WTC11 (cell line): ENCODE results near the gene SPEM1. TPM values are rescaled to one million over a fixed set of nuclear protein-coding genes. Genes with fewer than 3 reads are reported as not detected.

Experiments
- CBFB ChIP-seq: sonication (generic); formaldehyde crosslinking; IDR thresholded peaks from 2 replicates; pipeline ENCODE4 v1.8.1; 2022; ENCODE audit warnings: mild to moderate bottlenecking, low read depth, missing genetic modification reagents
- CREB1 ChIP-seq: sonication (generic); formaldehyde crosslinking; IDR thresholded peaks from 2 replicates; pipeline ENCODE4 v1.8.0; 2023; ENCODE audit warnings: mild to moderate bottlenecking, missing genetic modification reagents
- CREM ChIP-seq: sonication (generic); formaldehyde crosslinking; IDR thresholded peaks from 2 replicates; pipeline ENCODE4 v1.8.1; 2022; ENCODE audit warnings: mild to moderate bottlenecking, missing genetic modification reagents, moderate library complexity
- EMX1 ChIP-seq: fragments of 250-450 bp; sonication (Bioruptor Pico); IDR thresholded peaks from 2 replicates; pipeline ENCODE4 v1.8.0; 2021; ENCODE audit warnings: mild to moderate bottlenecking
- ESRRA ChIP-seq: sonication (generic); formaldehyde crosslinking; IDR thresholded peaks from 2 replicates; pipeline ENCODE4 v1.8.1; 2022; ENCODE audit warnings: mild to moderate bottlenecking, missing genetic modification reagents, borderline replicate concordance
- FOXJ3 ChIP-seq: sonication (generic); formaldehyde crosslinking; IDR thresholded peaks from 2 replicates; pipeline ENCODE4 v1.9.0; 2021; ENCODE audit warnings: missing genetic modification reagents, mild to moderate bottlenecking, borderline replicate concordance
- FOXP1 ChIP-seq: sonication (generic); formaldehyde crosslinking; IDR thresholded peaks from 2 replicates; pipeline ENCODE4 v1.8.0; 2022; ENCODE audit warnings: missing genetic modification reagents, mild to moderate bottlenecking, moderate library complexity, borderline replicate concordance
- GRHL2 ChIP-seq: fragments of 250-450 bp; sonication (Bioruptor Pico); IDR thresholded peaks from 2 replicates; pipeline ENCODE4 v1.8.0; 2022; ENCODE audit warnings: mild to moderate bottlenecking, moderate library complexity; ENCODE audit not compliant: insufficient replicate concordance, severe bottlenecking
- KAT7 ChIP-seq: sonication (generic); formaldehyde crosslinking; IDR thresholded peaks from 2 replicates; pipeline ENCODE4 v1.8.1; 2023; ENCODE audit warnings: missing genetic modification reagents, mild to moderate bottlenecking, borderline replicate concordance
- NFYB ChIP-seq: sonication (generic); formaldehyde crosslinking; conservative IDR thresholded peaks from 2 replicates; pipeline ENCODE4 v1.8.0; 2022; ENCODE audit warnings: low read depth, missing genetic modification reagents
- NR1H2 ChIP-seq: sonication (generic); formaldehyde crosslinking; IDR thresholded peaks from 2 replicates; pipeline ENCODE4 v1.9.0; 2021; ENCODE audit warnings: mild to moderate bottlenecking, moderate library complexity, missing genetic modification reagents
- RORB ChIP-seq: fragments of 250-450 bp; sonication (Bioruptor Pico); IDR thresholded peaks from 2 replicates; pipeline ENCODE4 v1.9.0; 2021; ENCODE audit warnings: mild to moderate bottlenecking
- TP53 ChIP-seq: sonication (generic); formaldehyde crosslinking; IDR thresholded peaks from 2 replicates; pipeline ENCODE4 v1.8.1; 2023; ENCODE audit warnings: mild to moderate bottlenecking, missing genetic modification reagents
- ZNF121 ChIP-seq: sonication (generic); formaldehyde crosslinking; IDR thresholded peaks from 2 replicates; pipeline ENCODE4 v1.8.0; 2023; ENCODE audit warnings: missing genetic modification reagents
- ZNF138 ChIP-seq: sonication (generic); formaldehyde crosslinking; conservative IDR thresholded peaks from 2 replicates; pipeline ENCODE4 v1.8.1; 2022; ENCODE audit warnings: mild to moderate bottlenecking, moderate library complexity, missing genetic modification reagents
- ZNF263 ChIP-seq: sonication (generic); formaldehyde crosslinking; IDR thresholded peaks from 2 replicates; pipeline ENCODE4 v1.8.1; 2022; ENCODE audit warnings: low read depth, mild to moderate bottlenecking, moderate library complexity, missing genetic modification reagents
- ZNF317 ChIP-seq: sonication (generic); formaldehyde crosslinking; IDR thresholded peaks from 2 replicates; pipeline ENCODE4 v1.8.1; 2023; ENCODE audit warnings: low read depth, mild to moderate bottlenecking, moderate library complexity, missing genetic modification reagents, borderline replicate concordance
- total RNA-seq: library from RNA; stranded (reverse); gene quantifications from 3 replicates; pipeline ENCODE4 v1.2.3, GENCODE V29; 2021
- TF ChIP-seq, protein P1 (sequence below): sonication (generic); formaldehyde crosslinking; IDR thresholded peaks from 2 replicates; pipeline ENCODE4 v1.8.0; 2022; ENCODE audit warnings: mild to moderate bottlenecking, missing genetic modification reagents
- TF ChIP-seq, protein P2 (sequence below): sonication (generic); formaldehyde crosslinking; IDR thresholded peaks from 2 replicates; pipeline ENCODE4 v1.8.1; 2022; ENCODE audit warnings: missing genetic modification reagents, borderline replicate concordance
- TF ChIP-seq, protein P3 (sequence below): sonication (generic); formaldehyde crosslinking; IDR thresholded peaks from 2 replicates; pipeline ENCODE4 v1.8.0; 2022; ENCODE audit warnings: mild to moderate bottlenecking, missing genetic modification reagents
- TF ChIP-seq, protein P4 (sequence below): sonication (generic); formaldehyde crosslinking; IDR thresholded peaks from 2 replicates; pipeline ENCODE4 v1.8.0; 2023; ENCODE audit warnings: missing genetic modification reagents
- TF ChIP-seq, protein P5 (sequence below): sonication (generic); formaldehyde crosslinking; IDR thresholded peaks from 2 replicates; pipeline ENCODE4 v1.8.1; 2023; ENCODE audit warnings: mild to moderate bottlenecking, missing genetic modification reagents, borderline replicate concordance
- TF ChIP-seq, protein P6 (sequence below): sonication (generic); formaldehyde crosslinking; IDR thresholded peaks from 2 replicates; pipeline ENCODE4 v1.8.0; 2022; ENCODE audit warnings: mild to moderate bottlenecking, missing genetic modification reagents
- TF ChIP-seq, protein P7 (sequence below): sonication (generic); formaldehyde crosslinking; conservative IDR thresholded peaks from 2 replicates; pipeline ENCODE4 v1.8.1; 2023; ENCODE audit warnings: mild to moderate bottlenecking, low read depth, missing genetic modification reagents, moderate library complexity

The SPEM1 gene
- total RNA-seq, 1 experiment from 2014 or later = 0.35 TPM

DNA sequence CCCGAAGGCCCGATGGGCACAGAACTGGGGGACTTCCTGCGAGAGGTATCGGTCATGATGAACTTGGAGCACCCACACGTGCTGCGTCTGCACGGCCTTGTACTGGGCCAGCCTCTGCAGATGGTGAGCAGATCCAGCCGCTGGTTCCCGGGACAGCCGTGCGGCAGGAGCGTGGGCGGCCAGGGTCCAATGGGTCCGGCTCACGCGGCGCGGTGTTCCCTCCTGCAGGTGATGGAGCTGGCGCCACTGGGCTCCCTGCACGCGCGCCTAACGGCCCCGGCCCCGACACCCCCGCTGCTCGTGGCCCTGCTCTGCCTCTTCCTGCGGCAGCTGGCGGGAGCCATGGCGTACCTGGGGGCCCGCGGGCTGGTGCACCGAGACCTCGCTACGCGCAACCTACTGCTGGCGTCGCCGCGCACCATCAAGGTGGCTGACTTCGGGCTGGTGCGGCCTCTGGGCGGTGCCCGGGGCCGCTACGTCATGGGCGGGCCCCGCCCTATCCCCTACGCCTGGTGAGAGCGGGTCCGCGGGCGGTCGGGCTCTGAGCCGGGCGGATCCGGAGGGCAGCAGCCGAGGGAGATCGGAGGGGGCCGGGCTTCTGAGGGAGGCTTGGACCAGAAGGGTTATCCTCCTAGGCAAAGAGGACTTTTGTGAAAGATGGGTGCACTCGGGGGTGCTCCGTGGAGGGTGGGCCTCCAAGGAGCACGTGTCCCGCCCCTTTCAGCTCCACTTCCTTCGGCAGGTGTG is 36.2 kb upstream of the SPEM1 start (continued):
- TF ChIP-seq CREM (CRISPR knock-in tag) = peak; percentile 87
- no peak for TF ChIP-seq GRHL2 (CRISPR knock-in tag)
- no peak for TF ChIP-seq KAT7 (CRISPR knock-in tag)
- TF ChIP-seq ZNF121 (CRISPR knock-in tag) = no peak
- no peak for TF ChIP-seq RORB (CRISPR knock-in tag)
- no peak for TF ChIP-seq NR1H2 (CRISPR knock-in tag)
- TF ChIP-seq, protein P1, sequence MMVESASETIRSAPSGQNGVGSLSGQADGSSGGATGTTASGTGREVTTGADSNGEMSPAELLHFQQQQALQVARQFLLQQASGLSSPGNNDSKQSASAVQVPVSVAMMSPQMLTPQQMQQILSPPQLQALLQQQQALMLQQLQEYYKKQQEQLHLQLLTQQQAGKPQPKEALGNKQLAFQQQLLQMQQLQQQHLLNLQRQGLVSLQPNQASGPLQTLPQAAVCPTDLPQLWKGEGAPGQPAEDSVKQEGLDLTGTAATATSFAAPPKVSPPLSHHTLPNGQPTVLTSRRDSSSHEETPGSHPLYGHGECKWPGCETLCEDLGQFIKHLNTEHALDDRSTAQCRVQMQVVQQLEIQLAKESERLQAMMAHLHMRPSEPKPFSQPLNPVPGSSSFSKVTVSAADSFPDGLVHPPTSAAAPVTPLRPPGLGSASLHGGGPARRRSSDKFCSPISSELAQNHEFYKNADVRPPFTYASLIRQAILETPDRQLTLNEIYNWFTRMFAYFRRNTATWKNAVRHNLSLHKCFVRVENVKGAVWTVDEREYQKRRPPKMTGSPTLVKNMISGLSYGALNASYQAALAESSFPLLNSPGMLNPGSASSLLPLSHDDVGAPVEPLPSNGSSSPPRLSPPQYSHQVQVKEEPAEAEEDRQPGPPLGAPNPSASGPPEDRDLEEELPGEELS (CRISPR knock-in tag) = peak; percentile 78; the same call in 1 of the 2 replicates
- TF ChIP-seq, protein P2, sequence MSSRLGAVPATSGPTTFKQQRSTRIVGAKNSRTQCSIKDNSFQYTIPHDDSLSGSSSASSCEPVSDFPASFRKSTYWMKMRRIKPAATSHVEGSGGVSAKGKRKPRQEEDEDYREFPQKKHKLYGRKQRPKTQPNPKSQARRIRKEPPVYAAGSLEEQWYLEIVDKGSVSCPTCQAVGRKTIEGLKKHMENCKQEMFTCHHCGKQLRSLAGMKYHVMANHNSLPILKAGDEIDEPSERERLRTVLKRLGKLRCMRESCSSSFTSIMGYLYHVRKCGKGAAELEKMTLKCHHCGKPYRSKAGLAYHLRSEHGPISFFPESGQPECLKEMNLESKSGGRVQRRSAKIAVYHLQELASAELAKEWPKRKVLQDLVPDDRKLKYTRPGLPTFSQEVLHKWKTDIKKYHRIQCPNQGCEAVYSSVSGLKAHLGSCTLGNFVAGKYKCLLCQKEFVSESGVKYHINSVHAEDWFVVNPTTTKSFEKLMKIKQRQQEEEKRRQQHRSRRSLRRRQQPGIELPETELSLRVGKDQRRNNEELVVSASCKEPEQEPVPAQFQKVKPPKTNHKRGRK = no peak
- TF ChIP-seq TP53 (CRISPR knock-in tag) = 0 out of 2 replicates have a peak, but pooled peaks have one; percentile 36
- TF ChIP-seq, protein P3, sequence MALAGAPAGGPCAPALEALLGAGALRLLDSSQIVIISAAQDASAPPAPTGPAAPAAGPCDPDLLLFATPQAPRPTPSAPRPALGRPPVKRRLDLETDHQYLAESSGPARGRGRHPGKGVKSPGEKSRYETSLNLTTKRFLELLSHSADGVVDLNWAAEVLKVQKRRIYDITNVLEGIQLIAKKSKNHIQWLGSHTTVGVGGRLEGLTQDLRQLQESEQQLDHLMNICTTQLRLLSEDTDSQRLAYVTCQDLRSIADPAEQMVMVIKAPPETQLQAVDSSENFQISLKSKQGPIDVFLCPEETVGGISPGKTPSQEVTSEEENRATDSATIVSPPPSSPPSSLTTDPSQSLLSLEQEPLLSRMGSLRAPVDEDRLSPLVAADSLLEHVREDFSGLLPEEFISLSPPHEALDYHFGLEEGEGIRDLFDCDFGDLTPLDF = no peak
- TF ChIP-seq EMX1 = no peak
- no peak for TF ChIP-seq FOXP1 (CRISPR knock-in tag)
- TF ChIP-seq, protein P4, sequence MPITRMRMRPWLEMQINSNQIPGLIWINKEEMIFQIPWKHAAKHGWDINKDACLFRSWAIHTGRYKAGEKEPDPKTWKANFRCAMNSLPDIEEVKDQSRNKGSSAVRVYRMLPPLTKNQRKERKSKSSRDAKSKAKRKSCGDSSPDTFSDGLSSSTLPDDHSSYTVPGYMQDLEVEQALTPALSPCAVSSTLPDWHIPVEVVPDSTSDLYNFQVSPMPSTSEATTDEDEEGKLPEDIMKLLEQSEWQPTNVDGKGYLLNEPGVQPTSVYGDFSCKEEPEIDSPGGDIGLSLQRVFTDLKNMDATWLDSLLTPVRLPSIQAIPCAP = no peak
- TF ChIP-seq, protein P5, sequence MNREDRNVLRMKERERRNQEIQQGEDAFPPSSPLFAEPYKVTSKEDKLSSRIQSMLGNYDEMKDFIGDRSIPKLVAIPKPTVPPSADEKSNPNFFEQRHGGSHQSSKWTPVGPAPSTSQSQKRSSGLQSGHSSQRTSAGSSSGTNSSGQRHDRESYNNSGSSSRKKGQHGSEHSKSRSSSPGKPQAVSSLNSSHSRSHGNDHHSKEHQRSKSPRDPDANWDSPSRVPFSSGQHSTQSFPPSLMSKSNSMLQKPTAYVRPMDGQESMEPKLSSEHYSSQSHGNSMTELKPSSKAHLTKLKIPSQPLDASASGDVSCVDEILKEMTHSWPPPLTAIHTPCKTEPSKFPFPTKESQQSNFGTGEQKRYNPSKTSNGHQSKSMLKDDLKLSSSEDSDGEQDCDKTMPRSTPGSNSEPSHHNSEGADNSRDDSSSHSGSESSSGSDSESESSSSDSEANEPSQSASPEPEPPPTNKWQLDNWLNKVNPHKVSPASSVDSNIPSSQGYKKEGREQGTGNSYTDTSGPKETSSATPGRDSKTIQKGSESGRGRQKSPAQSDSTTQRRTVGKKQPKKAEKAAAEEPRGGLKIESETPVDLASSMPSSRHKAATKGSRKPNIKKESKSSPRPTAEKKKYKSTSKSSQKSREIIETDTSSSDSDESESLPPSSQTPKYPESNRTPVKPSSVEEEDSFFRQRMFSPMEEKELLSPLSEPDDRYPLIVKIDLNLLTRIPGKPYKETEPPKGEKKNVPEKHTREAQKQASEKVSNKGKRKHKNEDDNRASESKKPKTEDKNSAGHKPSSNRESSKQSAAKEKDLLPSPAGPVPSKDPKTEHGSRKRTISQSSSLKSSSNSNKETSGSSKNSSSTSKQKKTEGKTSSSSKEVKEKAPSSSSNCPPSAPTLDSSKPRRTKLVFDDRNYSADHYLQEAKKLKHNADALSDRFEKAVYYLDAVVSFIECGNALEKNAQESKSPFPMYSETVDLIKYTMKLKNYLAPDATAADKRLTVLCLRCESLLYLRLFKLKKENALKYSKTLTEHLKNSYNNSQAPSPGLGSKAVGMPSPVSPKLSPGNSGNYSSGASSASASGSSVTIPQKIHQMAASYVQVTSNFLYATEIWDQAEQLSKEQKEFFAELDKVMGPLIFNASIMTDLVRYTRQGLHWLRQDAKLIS (CRISPR knock-in tag) = 0 out of 2 replicates have a peak, but pooled peaks have one; percentile 70
- TF ChIP-seq CREB1 (CRISPR knock-in tag) = peak; percentile 49; the same call in 1 of the 2 replicates
- no peak; the same call in 1 of the 2 replicates for TF ChIP-seq ESRRA
- TF ChIP-seq FOXJ3 = no peak
- 0 out of 2 replicates have a peak, but pooled peaks have one; percentile 27 for TF ChIP-seq ZNF317
- TF ChIP-seq, protein P6, sequence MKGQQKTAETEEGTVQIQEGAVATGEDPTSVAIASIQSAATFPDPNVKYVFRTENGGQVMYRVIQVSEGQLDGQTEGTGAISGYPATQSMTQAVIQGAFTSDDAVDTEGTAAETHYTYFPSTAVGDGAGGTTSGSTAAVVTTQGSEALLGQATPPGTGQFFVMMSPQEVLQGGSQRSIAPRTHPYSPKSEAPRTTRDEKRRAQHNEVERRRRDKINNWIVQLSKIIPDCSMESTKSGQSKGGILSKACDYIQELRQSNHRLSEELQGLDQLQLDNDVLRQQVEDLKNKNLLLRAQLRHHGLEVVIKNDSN = peak; percentile 54; the same call in 1 of the 2 replicates
- TF ChIP-seq NFYB (CRISPR knock-in tag) = no peak
- TF ChIP-seq, protein P7, sequence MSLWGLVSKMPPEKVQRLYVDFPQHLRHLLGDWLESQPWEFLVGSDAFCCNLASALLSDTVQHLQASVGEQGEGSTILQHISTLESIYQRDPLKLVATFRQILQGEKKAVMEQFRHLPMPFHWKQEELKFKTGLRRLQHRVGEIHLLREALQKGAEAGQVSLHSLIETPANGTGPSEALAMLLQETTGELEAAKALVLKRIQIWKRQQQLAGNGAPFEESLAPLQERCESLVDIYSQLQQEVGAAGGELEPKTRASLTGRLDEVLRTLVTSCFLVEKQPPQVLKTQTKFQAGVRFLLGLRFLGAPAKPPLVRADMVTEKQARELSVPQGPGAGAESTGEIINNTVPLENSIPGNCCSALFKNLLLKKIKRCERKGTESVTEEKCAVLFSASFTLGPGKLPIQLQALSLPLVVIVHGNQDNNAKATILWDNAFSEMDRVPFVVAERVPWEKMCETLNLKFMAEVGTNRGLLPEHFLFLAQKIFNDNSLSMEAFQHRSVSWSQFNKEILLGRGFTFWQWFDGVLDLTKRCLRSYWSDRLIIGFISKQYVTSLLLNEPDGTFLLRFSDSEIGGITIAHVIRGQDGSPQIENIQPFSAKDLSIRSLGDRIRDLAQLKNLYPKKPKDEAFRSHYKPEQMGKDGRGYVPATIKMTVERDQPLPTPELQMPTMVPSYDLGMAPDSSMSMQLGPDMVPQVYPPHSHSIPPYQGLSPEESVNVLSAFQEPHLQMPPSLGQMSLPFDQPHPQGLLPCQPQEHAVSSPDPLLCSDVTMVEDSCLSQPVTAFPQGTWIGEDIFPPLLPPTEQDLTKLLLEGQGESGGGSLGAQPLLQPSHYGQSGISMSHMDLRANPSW (CRISPR knock-in tag) = no peak
- TF ChIP-seq ZNF138 (CRISPR knock-in tag) = no peak
- TF ChIP-seq ZNF263 (CRISPR knock-in tag) = no peak
- no peak for TF ChIP-seq CBFB (CRISPR knock-in tag)
